GM18502 (cell line): ENCODE results near the gene PPIL3.
"Not testable (repeated sequence)": the region's sequence is repeated elsewhere in the genome, so short reads cannot be mapped to it uniquely, and the experiment has no call there.

Experiments used
- ATAC-seq: cut with Tn5 transposase; IDR thresholded peaks from one replicate; pipeline ENCODE4 v1.9.1; 2021; ENCODE audit warnings: mild to moderate bottlenecking; ENCODE audit not compliant: unreplicated experiment, poor library complexity

Gene PPIL3

GRCh38 chr2:200888704-200889625, at the start of gene PPIL3, which contains the start of gene NIF3L1:
TSS of gene PPIL3 (minus strand) at chr2:200889077. CDS start at chr2:200887615, 1,462 bp downstream.
TSS of gene NIF3L1 (plus strand) at chr2:200889371. CDS start at chr2:200891944, 2,573 bp downstream.
- peak; percentile 87 for ATAC-seq

- no peak for ATAC-seq
These were observed 42.2 kb upstream of the PPIL3 start for GRCh38 chr2:200930947-200931626.

DNA sequence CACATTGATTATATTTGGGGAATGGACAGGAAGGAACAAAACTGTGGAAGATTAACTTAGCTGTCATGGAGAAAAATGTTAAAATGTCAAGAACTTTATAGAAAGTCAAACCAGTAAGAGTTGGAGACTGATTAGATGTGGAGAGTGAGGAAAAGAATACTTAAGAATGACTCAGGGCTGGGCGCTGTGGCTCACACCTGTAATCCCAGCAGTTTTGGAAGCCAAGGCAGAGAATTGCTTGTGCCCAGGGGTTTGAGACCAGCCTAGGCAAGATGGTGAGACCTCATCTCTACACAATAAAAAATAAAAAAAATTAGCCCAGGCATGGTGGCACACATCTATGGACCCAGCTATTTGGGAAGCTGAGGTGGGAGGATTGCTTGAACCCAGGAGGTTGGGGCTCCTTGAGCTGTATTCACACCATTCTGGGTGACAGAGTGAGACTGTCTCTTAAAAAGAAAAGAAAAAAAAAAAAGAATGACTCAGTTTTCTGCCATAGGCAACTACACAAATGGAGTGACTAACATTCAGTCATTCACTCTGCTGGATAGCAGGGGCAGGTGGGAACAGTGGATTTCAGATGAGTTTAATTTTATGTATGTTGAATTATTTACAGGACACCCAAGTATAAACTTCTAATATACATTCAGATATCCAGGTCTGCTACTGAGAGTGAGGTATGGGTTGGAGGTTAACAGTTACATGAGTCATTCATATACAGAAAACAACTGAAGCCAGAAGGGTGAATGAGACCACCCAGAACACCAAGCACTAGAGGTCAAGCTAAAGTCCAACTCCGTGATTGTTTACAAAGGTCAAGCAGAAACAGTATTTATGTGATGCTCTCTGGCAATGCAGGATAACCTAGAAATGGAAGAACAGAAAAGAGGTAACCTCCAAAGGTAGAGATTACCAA, 40.7 kb upstream of the PPIL3 start:
- ATAC-seq = no peak

GRCh38 chr2:200922439-200922838, 33.6 kb upstream of the PPIL3 start:
- no peak for ATAC-seq

DNA sequence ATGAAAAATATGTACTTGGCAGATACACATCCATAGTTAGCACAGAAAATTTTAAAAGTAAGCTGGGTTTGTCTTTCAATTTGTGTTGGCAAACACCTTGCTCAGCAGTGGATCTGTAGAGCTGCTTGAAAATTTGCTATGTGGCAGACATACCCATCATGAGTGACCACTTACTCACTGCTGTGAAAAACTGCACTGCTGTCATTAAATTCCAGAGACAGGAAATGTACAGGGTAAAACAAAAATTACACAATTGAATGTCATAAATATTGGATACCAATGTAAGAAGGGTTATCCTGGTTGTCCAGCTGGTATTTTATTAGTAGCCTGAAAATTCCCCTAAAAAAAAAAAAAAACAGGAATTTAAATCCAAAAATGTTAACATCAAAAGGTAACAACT, 24.8 kb upstream of the PPIL3 start:
- ATAC-seq = no peak

DNA sequence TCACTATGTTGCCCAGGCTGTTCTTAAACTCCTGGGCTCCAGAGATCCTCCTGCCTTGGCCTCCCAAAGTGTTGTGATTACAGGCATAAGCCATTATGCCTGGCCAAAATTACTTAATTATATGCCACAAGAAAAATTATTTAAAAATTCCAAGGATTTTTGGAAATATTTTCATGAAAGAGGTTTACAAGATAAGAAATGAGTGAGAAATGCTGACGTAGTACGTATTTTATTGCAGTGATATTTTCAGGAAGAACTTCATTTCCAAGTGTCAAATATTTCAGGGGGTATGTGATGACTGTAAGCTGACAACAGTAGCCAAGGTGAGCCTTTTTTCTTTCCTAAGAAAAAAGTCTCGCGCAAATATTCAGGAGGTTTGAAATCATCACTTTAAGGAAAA, 21.1 kb upstream of the PPIL3 start:
- no peak for ATAC-seq

DNA sequence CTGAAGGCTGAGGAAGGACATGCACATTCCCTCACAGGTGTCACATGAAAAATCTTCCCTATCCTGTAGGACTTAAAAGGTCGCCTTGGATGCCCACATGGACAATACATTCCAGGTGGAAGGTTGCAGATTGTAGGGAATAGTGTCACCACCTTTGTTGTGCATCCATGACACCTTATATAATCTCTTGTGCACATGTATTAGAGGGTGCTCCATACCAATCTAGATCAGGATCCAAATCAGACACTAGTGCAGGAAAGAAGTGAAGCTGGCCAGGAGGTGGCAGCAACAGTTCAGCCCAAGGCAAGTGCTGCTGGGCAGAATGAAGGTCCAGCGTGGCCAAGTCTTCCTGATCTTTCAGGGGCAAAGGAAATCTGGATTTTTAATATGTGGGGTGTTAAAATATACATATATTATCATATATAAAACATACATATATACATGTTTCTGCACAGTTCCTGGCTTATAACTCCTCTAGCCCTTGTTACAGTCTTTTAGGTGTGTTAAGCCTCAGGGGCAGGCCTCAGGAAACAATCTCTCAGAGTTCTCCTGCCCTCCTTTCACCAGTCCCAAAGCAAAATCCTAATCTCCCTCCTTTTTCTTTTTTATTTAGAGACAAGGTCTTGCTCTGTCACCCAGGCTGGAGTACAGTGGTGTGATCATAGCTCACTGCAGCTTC, 16.9 kb upstream of the PPIL3 start:
- no peak for ATAC-seq

GRCh38 chr2:200901459-200902072, 12.7 kb upstream of the PPIL3 start:
- peak; percentile 98 for ATAC-seq

- no peak for ATAC-seq
These were observed 10.6 kb upstream of the PPIL3 start for GRCh38 chr2:200899482-200899881.

GRCh38 chr2:200881715-200882249, 7.1 kb downstream of the PPIL3 start:
- ATAC-seq = not testable (repeated sequence)

- ATAC-seq = no peak
These were observed 10.5 kb downstream of the PPIL3 start for GRCh38 chr2:200878289-200878880.

- ATAC-seq = no peak
These were observed 11.4 kb downstream of the PPIL3 start for GRCh38 chr2:200877443-200877842.

DNA sequence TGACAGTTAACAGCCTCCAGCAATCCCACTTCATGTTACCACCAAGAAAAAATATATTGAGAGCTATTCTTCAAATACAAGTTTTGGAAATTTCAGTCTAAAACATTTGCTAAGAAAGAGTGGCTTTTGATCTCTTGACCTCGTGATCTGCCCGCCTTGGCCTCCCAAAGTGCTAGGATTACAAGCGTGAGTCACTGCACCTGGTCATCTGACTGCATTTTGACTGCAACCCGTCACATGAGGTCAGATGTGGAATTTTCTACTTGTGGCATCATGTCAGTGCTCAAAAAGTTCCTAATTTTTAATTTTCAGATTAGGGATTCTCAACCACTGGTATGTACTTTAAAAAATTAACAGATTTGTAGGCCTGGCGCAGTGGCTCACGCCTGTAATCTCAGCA, 15.3 kb downstream of the PPIL3 start:
- ATAC-seq = no peak

DNA sequence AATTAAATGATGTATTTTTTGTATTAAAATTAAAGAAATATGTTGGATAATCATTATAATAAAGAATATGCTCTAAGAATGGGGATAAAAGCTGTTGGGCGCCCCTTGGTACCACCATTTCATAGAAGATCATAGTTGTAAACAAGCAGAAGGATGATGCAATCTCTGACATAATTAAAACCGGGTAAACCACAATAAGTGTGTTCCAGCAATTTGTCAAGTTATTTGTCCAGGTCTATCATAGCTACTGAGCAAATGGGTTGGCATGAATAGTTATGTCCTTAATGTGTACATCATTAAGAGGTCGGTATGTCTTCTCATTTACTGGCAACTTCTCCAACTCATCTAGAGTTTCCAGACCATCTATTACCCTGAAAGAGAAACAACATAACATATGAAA, 17.7 kb downstream of the PPIL3 start:
- ATAC-seq = no peak

GRCh38 chr2:200869014-200869413, 19.9 kb downstream of the PPIL3 start:
- ATAC-seq = no peak

DNA sequence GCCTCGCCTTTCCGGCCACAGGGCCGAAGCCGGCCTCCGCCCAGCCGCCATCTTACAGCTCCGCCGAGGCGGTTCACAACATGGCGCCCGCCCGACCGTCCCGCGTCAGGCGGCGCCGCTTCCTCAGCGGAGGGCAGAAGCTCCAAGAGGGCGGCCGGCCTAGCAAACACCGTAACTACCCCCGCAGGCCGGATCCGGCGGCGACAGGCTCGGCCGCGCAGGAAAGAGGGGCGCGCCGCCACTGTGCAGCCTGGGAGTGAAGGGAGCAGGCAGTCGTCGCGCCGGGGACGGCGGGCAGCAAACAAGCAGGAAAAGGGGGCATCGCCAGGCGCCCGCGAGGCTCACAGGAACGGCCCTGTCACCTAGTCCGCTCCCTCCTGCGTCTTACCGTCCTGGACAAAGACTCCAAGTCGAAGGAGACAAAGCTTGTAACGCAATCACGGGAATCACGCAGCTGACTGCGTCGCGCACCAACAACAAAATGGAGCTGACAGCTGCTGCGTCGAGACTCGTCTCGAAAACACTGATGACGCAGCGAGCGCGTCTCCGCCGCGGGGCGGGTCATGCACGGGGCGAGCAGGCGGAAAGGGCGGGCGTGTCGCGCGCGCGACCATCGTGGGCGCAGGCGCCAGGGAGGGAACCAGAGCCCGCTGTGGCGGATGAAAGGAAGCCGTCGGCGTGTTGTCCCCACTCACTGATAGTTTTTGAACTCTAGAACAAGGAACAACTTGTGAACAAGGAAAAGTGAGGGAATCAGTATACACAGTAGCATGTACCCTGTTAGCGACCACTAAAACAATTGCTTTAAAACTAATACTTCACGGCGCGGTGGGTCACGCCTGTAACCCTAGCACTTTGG, 24.5 kb downstream of the PPIL3 start, which contains the start of gene CLK1:
Gene CLK1 (minus strand): TSS at position 483 of the 859 bp plus-strand sequence. CDS start 2,796 bp downstream, outside the sequence.
- peak; percentile 85 for ATAC-seq

DNA sequence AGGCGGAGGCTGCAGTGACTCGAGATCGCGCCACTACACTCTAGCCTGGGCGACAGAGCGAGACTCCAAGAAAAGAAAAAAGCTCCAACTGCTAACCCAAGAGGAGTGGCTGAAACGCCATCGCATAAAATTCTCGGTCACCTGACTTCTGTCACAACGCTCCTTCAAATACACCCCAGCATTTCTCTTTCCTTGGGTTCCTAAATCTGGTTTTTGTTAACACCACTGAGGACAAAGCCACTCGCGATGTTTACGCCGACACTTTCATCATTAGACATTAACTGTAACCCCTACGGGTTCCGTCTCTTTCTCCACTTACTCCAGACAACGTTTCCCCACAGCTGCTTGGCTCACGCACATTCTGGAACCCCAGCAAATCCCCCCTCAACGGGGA, 25.1 kb downstream of the PPIL3 start:
- no peak for ATAC-seq

GRCh38 chr2:200862532-200863000, 26.3 kb downstream of the PPIL3 start:
- ATAC-seq = no peak
